Large intestine (tissue), 3 donors: Measurements from ENCODE around the gene HJV. TPM values are rescaled to one million over a fixed set of nuclear protein-coding genes. Genes with fewer than 3 reads are reported as not detected.

ENCODE experiments used
- DNase-seq, 2 donors: peaks; one replicate each; pipeline versions ENCODE4 v3.0.0 to v3.0.0-alpha.2; 2013
- H3K27ac ChIP-seq: one replicate; pipeline ENCODE4 v1.5.1; 2013; ENCODE audit warnings: low read length
- H3K27me3 ChIP-seq: 2 replicates; pipeline ENCODE4 v1.6.1; 2013; ENCODE audit warnings: low read length; ENCODE audit not compliant: control insufficient read depth, insufficient read depth
- H3K36me3 ChIP-seq: 2 replicates; pipeline ENCODE4 v1.6.1; 2013; ENCODE audit warnings: low read length; ENCODE audit not compliant: control insufficient read depth, insufficient read depth
- H3K4me1 ChIP-seq: one replicate; pipeline ENCODE4 v1.6.1; 2013; ENCODE audit warnings: low read length; ENCODE audit not compliant: control insufficient read depth, insufficient read depth
- H3K4me3 ChIP-seq: one replicate; pipeline ENCODE4 v1.5.1; 2013; ENCODE audit warnings: low read length
- H3K9me3 ChIP-seq: one replicate; pipeline ENCODE4 v1.6.1; 2013; ENCODE audit warnings: mild to moderate bottlenecking, low read depth, low read length, moderate library complexity; ENCODE audit not compliant: control insufficient read depth
- WGBS: methylation state at CpG from one replicate; pipeline ENCODE4 v1.1.5; 2013; ENCODE audit warnings: low lambda C conversion rate; ENCODE audit not compliant: insufficient coverage; 5-methylcytosine and 5-hydroxymethylcytosine counted together
- polyA plus RNA-seq: library from polyadenylated mRNA; unstranded; fragments of 120-200 nt; gene quantifications from one replicate; pipeline ENCODE4 v1.2.1, GENCODE V29; 2013

Gene HJV
- polyA plus RNA-seq, 1 donor: 0.46 TPM

- no CpG with 5 or more reads among the region's 1 CpG for WGBS
- peaks cover 13% of the 10 kb centered on the region for H3K4me1 ChIP-seq
Measured at GRCh38 chr1:145992502-145992936, 29.0 kb downstream of the HJV start.

DNA sequence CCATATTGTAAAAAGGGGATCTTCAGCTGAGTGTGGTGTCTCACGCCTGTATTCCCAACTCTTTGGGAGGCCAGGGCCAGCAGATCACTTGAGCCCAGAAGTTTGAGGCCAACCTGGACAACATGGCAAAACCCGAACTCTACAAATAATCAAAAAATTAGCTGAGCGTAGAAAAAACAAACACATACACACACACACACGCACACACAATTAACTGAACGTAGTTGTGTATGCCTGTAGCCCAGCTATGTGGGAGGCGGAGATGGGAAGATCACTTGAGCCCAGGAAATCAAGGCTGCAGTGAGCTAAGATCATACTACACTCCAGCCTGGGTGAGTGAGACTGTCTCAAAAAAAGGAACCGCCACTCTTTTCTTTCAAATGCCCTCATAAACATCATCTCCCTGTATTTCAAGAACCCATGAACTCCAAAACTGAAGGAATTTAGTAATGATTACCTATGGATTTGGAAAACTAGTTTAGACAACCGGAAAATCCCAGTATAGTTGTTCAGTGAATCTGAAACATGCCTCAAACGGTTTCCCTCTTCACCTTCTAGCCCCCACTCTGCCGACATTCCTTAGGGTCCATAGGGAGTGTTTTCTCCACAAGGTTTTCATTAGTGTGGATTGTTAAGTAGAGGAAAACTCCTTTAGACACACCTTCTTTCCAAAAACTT is 29.7 kb downstream of the HJV start:
- no CpG with 5 or more reads among the region's 10 CpGs for WGBS
- H3K36me3 ChIP-seq: peaks cover 33% of the 10 kb centered on the region
- DNase-seq: no peak
- H3K9me3 ChIP-seq: no peaks in the 10 kb centered on the region
- H3K27ac ChIP-seq: peak overlapping the region; percentile 82
- H3K27me3 ChIP-seq: no peaks in the 10 kb centered on the region
- peaks cover 13% of the 10 kb centered on the region for H3K4me1 ChIP-seq
- peak overlapping the region; percentile 83 for H3K4me3 ChIP-seq

More at GRCh38 chr1:145992502-145992936, 29.0 kb downstream of the HJV start:
- H3K36me3 ChIP-seq: peaks cover 33% of the 10 kb centered on the region
- H3K27me3 ChIP-seq: no peaks in the 10 kb centered on the region
- peak overlapping the region; percentile 83 for H3K4me3 ChIP-seq
- no peak for DNase-seq
- H3K27ac ChIP-seq: peak overlapping the region; percentile 82
- H3K9me3 ChIP-seq: no peaks in the 10 kb centered on the region

DNA sequence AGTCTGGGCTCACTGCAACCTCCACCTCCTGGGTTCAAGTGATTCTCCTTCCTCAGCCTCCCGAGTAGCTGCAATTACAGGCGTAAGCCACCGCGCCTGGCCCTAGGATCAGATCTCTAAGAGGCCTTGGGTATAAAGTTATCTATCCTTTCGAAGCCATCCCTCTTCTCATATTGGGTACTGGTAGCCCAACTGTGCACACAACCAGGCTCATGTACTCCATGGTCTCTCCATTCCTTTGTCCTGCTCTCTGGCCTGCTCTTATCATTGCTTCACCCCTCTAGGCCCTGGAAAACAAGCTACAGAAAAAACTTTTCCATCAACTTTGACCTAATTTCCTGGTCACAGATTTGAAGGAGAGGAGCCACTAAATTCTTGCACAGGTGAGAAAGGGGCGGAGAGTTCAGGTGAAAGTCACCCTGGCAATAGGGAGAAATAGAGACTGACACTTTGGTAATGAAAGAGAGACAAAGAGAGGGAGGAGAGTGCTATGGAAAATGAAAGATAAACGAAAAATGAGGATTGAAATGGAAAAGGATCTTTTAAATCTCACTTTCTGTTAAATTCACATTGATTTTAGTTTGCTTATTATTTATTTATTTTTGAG is 31.2 kb downstream of the HJV start:
- DNase-seq: peak in 1 of 2 donors; percentile 61
- Histone ChIP-seq H3K4me1 (peaks cover 13% of the 10 kb centered on the region), H3K27ac (peak overlapping the region; percentile 11), H3K36me3 (peaks cover 33% of the 10 kb centered on the region), H3K9me3 (no peaks in the 10 kb centered on the region), H3K4me3 (no peak overlapping the region), H3K27me3 (no peaks in the 10 kb centered on the region)
- 33% methylated on average over 1 of the region's 7 CpGs for WGBS

DNA sequence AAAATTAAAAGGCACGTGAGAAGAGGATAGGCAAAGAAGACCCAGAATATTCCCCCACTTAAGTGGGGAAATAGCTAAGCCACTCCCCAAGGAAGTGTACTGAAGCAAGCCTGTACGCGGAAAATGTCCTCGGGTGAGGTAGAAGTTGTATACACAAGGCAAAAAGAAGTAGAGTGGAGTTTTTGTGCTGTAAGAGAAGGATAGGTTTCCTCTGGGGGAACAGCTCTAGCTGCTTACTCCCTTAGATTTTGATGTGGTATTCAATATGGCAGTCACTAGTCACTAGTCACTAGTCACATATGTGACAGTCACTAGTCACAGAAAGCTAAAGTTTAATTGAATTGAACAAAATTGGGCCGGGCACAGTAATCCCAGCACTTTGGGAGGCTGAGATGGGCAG is 32.8 kb downstream of the HJV start:
- H3K4me3 ChIP-seq: no peak overlapping the region
- H3K4me1 ChIP-seq: peaks cover 13% of the 10 kb centered on the region
- H3K36me3 ChIP-seq: peaks cover 19% of the 10 kb centered on the region
- no peak for DNase-seq
- no peak overlapping the region for H3K27ac ChIP-seq
- no peaks in the 10 kb centered on the region for H3K27me3 ChIP-seq
- no CpG with 5 or more reads among the region's 5 CpGs for WGBS
- no peaks in the 10 kb centered on the region for H3K9me3 ChIP-seq

DNA sequence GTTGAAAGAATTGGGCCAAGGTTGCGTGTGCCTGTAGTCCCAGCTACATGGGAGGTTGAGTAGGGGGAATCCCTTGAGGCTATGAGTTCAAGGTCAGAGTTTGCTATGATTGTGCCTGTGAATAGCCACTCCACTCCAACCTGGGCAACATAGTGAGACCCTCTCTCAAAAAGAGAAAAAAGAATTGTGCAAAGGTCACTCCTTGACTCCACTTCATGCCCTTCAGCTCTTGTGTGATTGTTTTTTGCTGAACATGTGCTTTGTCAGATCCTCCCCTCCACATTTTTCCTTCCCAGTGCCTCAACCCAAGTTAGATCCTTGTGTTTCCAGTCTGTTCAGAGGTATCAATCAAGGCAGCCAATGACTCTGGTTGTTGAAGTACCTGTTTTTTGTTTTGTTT is 33.6 kb downstream of the HJV start:
- Histone ChIP-seq H3K36me3 (peaks cover 10% of the 10 kb centered on the region), H3K27ac (no peak overlapping the region), H3K27me3 (no peaks in the 10 kb centered on the region), H3K4me1 (peaks cover 6% of the 10 kb centered on the region), H3K9me3 (no peaks in the 10 kb centered on the region), H3K4me3 (no peak overlapping the region)
- no CpG with 5 or more reads among the region's 1 CpG for WGBS
- DNase-seq: no peak

DNA sequence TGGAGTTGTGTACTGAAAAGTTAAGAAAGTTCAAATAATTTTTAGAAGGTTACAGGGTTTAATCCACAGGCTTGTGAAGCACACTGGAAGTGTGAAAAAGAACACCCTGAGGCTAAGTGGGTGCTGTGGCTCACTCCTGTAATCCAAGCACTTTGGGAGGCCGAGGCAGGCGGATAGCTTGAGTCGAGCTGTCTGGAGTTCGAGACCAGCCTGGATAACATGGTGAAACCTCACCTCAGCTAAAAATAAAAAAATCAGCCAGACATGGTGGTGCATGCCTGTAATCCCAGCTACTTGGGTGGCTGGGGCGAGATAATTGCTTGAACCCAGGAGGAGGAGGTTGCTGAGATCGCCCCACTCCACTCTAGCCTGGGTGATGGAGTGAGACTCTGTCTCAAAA is 35.0 kb downstream of the HJV start:
- Histone ChIP-seq H3K27me3 (no peaks in the 10 kb centered on the region), H3K4me3 (no peak overlapping the region), H3K9me3 (no peaks in the 10 kb centered on the region), H3K27ac (no peak overlapping the region), H3K4me1 (no peaks in the 10 kb centered on the region), H3K36me3 (no peaks in the 10 kb centered on the region)
- 100% methylated on average over 1 of the region's 6 CpGs for WGBS
- DNase-seq: no peak

- Histone ChIP-seq H3K9me3 (no peaks in the 10 kb centered on the region), H3K36me3 (no peaks in the 10 kb centered on the region), H3K4me1 (peaks cover under 1% of the 10 kb centered on the region), H3K27ac (peak overlapping the region; percentile 23), H3K4me3 (no peak overlapping the region), H3K27me3 (no peaks in the 10 kb centered on the region)
- DNase-seq: no peak
- WGBS: 67% methylated on average over 1 of the region's 15 CpGs
Measured at GRCh38 chr1:145985502-145986439, 35.8 kb downstream of the HJV start.

GRCh38 chr1:145985129-145985501 is 36.4 kb downstream of the HJV start:
- no peaks in the 10 kb centered on the region for H3K9me3 ChIP-seq
- no peak overlapping the region for H3K4me3 ChIP-seq
- H3K27ac ChIP-seq: no peak overlapping the region
- H3K36me3 ChIP-seq: no peaks in the 10 kb centered on the region
- WGBS: no CpG with 5 or more reads among the region's 2 CpGs
- H3K4me1 ChIP-seq: peaks cover 6% of the 10 kb centered on the region
- no peaks in the 10 kb centered on the region for H3K27me3 ChIP-seq
- DNase-seq: no peak

DNA sequence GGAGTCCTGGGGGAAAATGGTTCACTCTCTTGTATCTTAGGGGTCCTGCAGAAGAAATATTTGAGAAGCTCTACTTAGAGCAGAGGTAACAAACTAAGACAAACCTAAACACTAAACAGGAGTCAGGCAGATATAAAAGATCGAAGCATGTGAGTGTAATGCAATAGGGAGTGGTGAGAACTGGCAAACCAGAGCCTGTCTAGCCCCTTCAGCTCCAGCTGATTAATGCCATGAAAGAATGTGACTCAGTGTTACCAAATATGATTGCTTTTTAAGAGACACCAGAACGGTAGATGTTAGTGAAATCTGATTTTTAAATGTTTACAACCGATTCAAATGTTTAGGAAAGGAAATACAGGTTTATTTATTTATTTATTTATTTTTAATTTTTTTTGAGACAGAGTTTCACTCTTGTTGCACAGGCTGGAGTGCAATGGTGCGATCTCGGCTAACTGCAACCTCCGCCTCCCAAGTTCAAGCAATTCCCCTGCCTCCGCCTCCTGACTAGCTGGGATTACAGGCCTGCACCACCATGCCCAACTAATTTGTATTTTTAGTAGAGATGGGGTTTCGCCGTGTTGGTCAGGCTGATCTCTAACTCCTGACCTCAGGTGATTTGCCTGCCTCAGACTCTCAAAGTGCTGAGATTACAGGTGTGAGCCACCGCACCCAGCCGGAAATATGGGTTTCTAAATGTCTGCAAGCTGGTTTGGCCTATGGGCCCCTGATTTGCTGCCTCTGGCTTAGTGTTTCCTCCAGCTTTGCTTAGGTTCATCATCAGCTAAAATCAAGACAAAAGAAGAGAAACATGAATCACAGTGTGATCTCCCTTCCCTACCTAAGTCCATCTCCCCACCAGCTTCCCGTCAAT is 37.3 kb downstream of the HJV start:
- no peaks in the 10 kb centered on the region for H3K27me3 ChIP-seq
- 100% methylated on average over 2 of the region's 12 CpGs for WGBS
- H3K4me3 ChIP-seq: no peak overlapping the region
- no peak for DNase-seq
- H3K9me3 ChIP-seq: no peaks in the 10 kb centered on the region
- peaks cover 14% of the 10 kb centered on the region for H3K4me1 ChIP-seq
- no peak overlapping the region for H3K27ac ChIP-seq
- H3K36me3 ChIP-seq: no peaks in the 10 kb centered on the region
